GM23338 (cell line): Measurements from ENCODE around the gene SLC24A4. TPM values are rescaled to one million over a fixed set of nuclear protein-coding genes. Genes with fewer than 3 reads are reported as not detected.

Experiments used
- ATAC-seq: fragments of 200-7000 bp; cut with Tn5 transposase; 3 replicates; pipeline ENCODE4 v1.9.1; 2020
- DNase-seq: peaks from one replicate; pipeline ENCODE4 v3.0.0-alpha.2; 2015; ENCODE audit warnings: low spot score
- H2AFZ ChIP-seq: fragments of 200-600 bp; sonication (generic); 2 replicates; pipeline ENCODE4 v1.8.0; 2016; ENCODE audit warnings: antibody characterized with exemption, mild to moderate bottlenecking, moderate library complexity
- H3F3A ChIP-seq: fragments of 200-600 bp; sonication (generic); replicated peaks from 2 replicates; pipeline ENCODE4 v1.8.0; 2017; ENCODE audit warnings: antibody characterized with exemption, mixed run types, low read depth
- H3K27ac ChIP-seq: fragments of 200-600 bp; sonication (generic); 2 replicates; pipeline ENCODE4 v1.6.1; 2016; ENCODE audit warnings: low read depth
- H3K27me3 ChIP-seq: fragments of 200-600 bp; sonication (generic); 2 replicates; pipeline ENCODE4 v1.8.0; 2016; ENCODE audit warnings: mild to moderate bottlenecking, mixed run types, moderate library complexity; ENCODE audit not compliant: insufficient read depth
- H3K36me3 ChIP-seq: fragments of 200-600 bp; sonication (generic); 2 replicates; pipeline ENCODE4 v1.8.0; 2016; ENCODE audit warnings: mild to moderate bottlenecking; ENCODE audit not compliant: insufficient read depth
- H3K4me1 ChIP-seq: fragments of 200-600 bp; sonication (generic); 2 replicates; pipeline ENCODE4 v1.8.0; 2016; ENCODE audit warnings: mild to moderate bottlenecking, moderate library complexity; ENCODE audit not compliant: insufficient read depth
- H3K4me2 ChIP-seq: fragments of 200-600 bp; sonication (generic); 2 replicates; pipeline ENCODE4 v1.7.1; 2017; ENCODE audit warnings: mixed run types
- H3K4me3 ChIP-seq: fragments of 200-600 bp; sonication (generic); 2 replicates; pipeline ENCODE4 v1.6.1; 2016; ENCODE audit warnings: mixed run types
- H3K79me2 ChIP-seq: fragments of 200-600 bp; sonication (generic); replicated peaks from 2 replicates; pipeline ENCODE4 v1.8.0; 2017; ENCODE audit warnings: mild to moderate bottlenecking; ENCODE audit not compliant: insufficient read depth
- H3K9me2 ChIP-seq: fragments of 200-600 bp; sonication (generic); 2 replicates; pipeline ENCODE4 v1.8.0; 2017; ENCODE audit not compliant: insufficient read depth
- H4K20me1 ChIP-seq: fragments of 200-600 bp; sonication (generic); replicated peaks from 2 replicates; pipeline ENCODE4 v1.8.0; 2017; ENCODE audit warnings: mild to moderate bottlenecking; ENCODE audit not compliant: insufficient read depth
- H3K27ac Mint-ChIP-seq: 2 replicates; pipeline ENCODE4 v1.8.0; 2020; ENCODE audit warnings: inconsistent platforms, mild to moderate bottlenecking, moderate library complexity, mixed read lengths
- H3K27me3 Mint-ChIP-seq: 3 replicates; pipeline ENCODE4 v1.8.0; 2022; ENCODE audit warnings: low read depth, mild to moderate bottlenecking, moderate library complexity, mixed read lengths, inconsistent platforms; ENCODE audit not compliant: insufficient read depth, poor library complexity
- H3K36me3 Mint-ChIP-seq: 3 replicates; pipeline ENCODE4 v1.8.0; 2021; ENCODE audit warnings: low read depth, mild to moderate bottlenecking, inconsistent platforms, moderate library complexity, mixed read lengths
- H3K4me1 Mint-ChIP-seq: 3 replicates; pipeline ENCODE4 v1.8.0; 2020; ENCODE audit warnings: mild to moderate bottlenecking, inconsistent platforms, mixed read lengths
- H3K4me3 Mint-ChIP-seq: 3 replicates; pipeline ENCODE4 v1.8.0; 2021; ENCODE audit warnings: moderate library complexity, mild to moderate bottlenecking, inconsistent platforms, mixed read lengths
- H3K9me3 Mint-ChIP-seq: 3 replicates; pipeline ENCODE4 v1.8.0; 2020; ENCODE audit warnings: moderate library complexity, mild to moderate bottlenecking, inconsistent platforms, mixed read lengths
- CREB1 ChIP-seq: fragments of 250-450 bp; sonication (Bioruptor Pico); IDR thresholded peaks from 2 replicates; pipeline ENCODE4 v1.5.0; 2020; ENCODE audit warnings: low read depth, mild to moderate bottlenecking, moderate library complexity
- CTCF ChIP-seq, 2 experiments: fragments of 200-600 bp in 1 of 2; sonication (generic) in 1 of 2; conservative IDR thresholded peaks; 2 replicates each; pipeline versions ENCODE4 v1.5.1 to v1.6.1; 2016 to 2017; ENCODE audit warnings: antibody characterized with exemption in 2 of 2, low read depth in 2 of 2, mild to moderate bottlenecking in 2 of 2, moderate library complexity in 1 of 2
- EZH2phosphoT487 ChIP-seq: fragments of 200-600 bp; sonication (generic); IDR thresholded peaks from one replicate; pipeline ENCODE4 v1.8.1; 2018; ENCODE audit warnings: antibody characterized with exemption; ENCODE audit not compliant: unreplicated experiment
- JUNB ChIP-seq: IDR thresholded peaks from one replicate; pipeline ENCODE4 v1.6.1; 2016; ENCODE audit warnings: antibody characterized with exemption; ENCODE audit not compliant: unreplicated experiment
- NANOG ChIP-seq: IDR thresholded peaks from 2 replicates; pipeline ENCODE4 v1.6.1; 2016; ENCODE audit warnings: antibody characterized with exemption, borderline replicate concordance
- REST ChIP-seq: IDR thresholded peaks from one replicate; pipeline ENCODE4 v1.6.1; 2018; ENCODE audit warnings: antibody characterized with exemption; ENCODE audit not compliant: unreplicated experiment
- ZNF114 ChIP-seq: fragments of 250-450 bp; sonication (Bioruptor Pico); IDR thresholded peaks from 2 replicates; pipeline ENCODE4 v1.5.0; 2020; ENCODE audit warnings: mild to moderate bottlenecking, moderate library complexity
- ZNF331 ChIP-seq: fragments of 250-450 bp; sonication (Bioruptor Pico); IDR thresholded peaks from 2 replicates; pipeline ENCODE4 v1.5.0; 2020; ENCODE audit warnings: low read depth, mild to moderate bottlenecking, moderate library complexity
- polyA plus RNA-seq: library from polyadenylated mRNA; unstranded; fragments of >200 nt; fragmentation: Nextera tagmentation; extraction: Ambion mirVana; gene quantifications from 2 replicates; pipeline ENCODE4 v1.2.1, GENCODE V29; 2016
- total RNA-seq: library from RNA; depleted of rRNA; stranded (reverse); fragments of >200 nt; shearing (Covaris generic); gene quantifications from 2 replicates; pipeline ENCODE4 v1.2.3, GENCODE V29; 2014

SLC24A4 gene
- total and polyA plus RNA-seq, 2 experiments from 2014 or later = 0.06 to 0.38 TPM

DNA sequence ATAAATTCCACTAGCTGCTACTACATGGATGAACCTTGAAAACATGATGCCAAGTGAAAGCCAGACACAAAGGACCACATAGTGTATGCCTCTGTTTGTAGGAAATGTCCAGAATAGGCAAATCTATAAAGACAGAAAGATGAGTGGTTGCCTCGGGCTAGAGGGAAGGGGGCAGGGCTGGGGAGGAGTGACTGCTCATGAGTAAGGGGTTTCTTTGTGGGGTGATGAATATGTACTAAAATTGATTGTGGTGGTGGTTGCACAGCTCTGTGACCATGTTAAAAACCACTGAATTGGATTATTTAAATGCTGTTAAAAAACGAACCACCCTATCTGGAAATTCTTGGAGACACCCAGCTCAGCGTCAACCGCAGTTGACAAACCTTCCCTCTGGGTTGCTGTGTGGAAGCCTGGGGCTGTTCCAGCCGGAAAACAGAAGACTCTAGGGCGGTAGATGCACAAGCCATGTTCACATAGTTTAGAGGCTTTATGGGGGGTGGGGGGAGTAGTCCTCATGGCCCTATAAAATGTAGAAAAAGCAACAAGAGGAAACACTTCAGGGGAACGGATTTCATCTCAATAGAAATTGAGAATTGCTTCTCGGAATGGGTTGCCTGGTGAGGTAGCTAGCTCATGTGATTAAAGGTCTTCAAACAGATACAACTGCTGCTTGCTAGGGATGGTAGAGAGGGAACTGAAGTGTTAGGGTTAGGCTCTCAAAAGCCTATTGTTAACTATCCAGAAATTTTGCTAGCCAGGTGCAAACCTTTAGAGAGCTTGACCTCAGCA, 220.0 kb downstream of the SLC24A4 start:
- no peaks in the 10 kb centered on the region for H3K9me3 Mint-ChIP-seq
- no peak overlapping the region for H3K27ac ChIP-seq
- H2AFZ ChIP-seq = no peak overlapping the region
- no peaks in the 10 kb centered on the region for H4K20me1 ChIP-seq
- H3K27ac Mint-ChIP-seq = no peak overlapping the region
- no peaks in the 10 kb centered on the region for H3K9me2 ChIP-seq
- H3K4me3 ChIP-seq = no peak overlapping the region
- H3K4me3 Mint-ChIP-seq = no peak overlapping the region
- DNase-seq = no peak
- peaks cover 3% of the 10 kb centered on the region; the same call in 1 of the 3 replicates for H3K4me1 Mint-ChIP-seq
- H3K27me3 Mint-ChIP-seq = peaks cover 5% of the 10 kb centered on the region
- H3K36me3 ChIP-seq = no peaks in the 10 kb centered on the region
- no peaks in the 10 kb centered on the region for H3K79me2 ChIP-seq
- no peak for TF ChIP-seq REST
- no peak for TF ChIP-seq NANOG
- ATAC-seq = no peak
- H3K27me3 ChIP-seq = no peaks in the 10 kb centered on the region
- H3K36me3 Mint-ChIP-seq = no peaks in the 10 kb centered on the region
- H3F3A ChIP-seq = no peaks in the 10 kb centered on the region
- no peak overlapping the region for H3K4me2 ChIP-seq
- H3K4me1 ChIP-seq = no peaks in the 10 kb centered on the region

DNA sequence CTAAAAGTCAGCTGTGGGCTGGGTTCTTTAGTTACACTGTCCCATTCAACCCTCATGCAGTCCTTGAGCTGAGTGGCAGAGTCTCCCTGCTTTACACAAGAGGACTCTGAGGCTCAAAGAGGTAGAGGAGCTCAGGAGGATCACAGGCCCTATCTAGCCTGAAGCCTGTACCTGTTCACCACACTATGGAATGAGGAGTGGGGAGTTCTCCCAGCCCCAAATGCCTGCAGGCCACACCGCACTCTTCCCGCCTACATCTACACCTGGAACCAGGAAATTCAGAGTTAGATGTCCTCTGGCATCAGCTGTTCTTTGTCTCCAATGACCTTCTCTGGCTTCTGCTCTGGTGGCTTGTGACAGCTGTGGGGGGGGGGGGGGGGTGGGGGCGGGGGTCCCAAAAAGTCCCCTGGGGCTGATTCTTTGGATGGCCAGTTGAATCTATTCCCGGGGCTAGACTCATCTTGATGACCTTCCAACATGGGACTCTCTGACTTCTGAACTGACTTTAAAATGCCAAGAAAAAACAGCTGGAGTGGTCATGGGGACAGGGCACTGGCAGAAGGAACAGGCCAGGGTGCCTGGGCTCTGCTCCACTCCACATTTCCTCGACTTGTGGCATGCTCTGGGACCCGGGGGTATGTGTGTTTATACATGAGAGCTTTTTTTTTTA, 221.2 kb downstream of the SLC24A4 start:
- H3K27me3 Mint-ChIP-seq = peaks cover 8% of the 10 kb centered on the region
- Histone ChIP-seq H4K20me1 (no peaks in the 10 kb centered on the region), H3K4me1 (no peaks in the 10 kb centered on the region), H3K4me3 (no peak overlapping the region), H3K4me2 (no peak overlapping the region), H3K27ac (no peak overlapping the region), H3F3A (no peaks in the 10 kb centered on the region), H3K9me2 (no peaks in the 10 kb centered on the region), H3K27me3 (no peaks in the 10 kb centered on the region), H3K79me2 (no peaks in the 10 kb centered on the region), H2AFZ (no peak overlapping the region), H3K36me3 (no peaks in the 10 kb centered on the region)
- no peak overlapping the region for H3K4me3 Mint-ChIP-seq
- no peaks in the 10 kb centered on the region; the same call in 2 of the 3 replicates for H3K4me1 Mint-ChIP-seq
- DNase-seq (no peak), ATAC-seq (no peak)
- no peaks in the 10 kb centered on the region for H3K9me3 Mint-ChIP-seq
- H3K36me3 Mint-ChIP-seq = no peaks in the 10 kb centered on the region
- H3K27ac Mint-ChIP-seq = no peak overlapping the region
- TF ChIP-seq ZNF114 (CRISPR knock-in tag) = no peak
- no peak for TF ChIP-seq JUNB
- TF ChIP-seq ZNF331 (CRISPR knock-in tag) = no peak
- TF ChIP-seq CREB1 (CRISPR knock-in tag) = no peak
- TF ChIP-seq EZH2phosphoT487 = no peak
- no peak for TF ChIP-seq CTCF (conservative IDR thresholded peaks at IDR 0.05; ENCODE audit: low read depth in 2 of 2)
- no peak for TF ChIP-seq NANOG
- no peak for TF ChIP-seq REST
